Colon (tissue), 2 donors: ENCODE measurements around the gene SSBP2.
A peak's percentile ranks its signal among the peaks of the same experiment; 100 is the strongest.

Experiments
- FAIRE-seq: peaks from 2 replicates; lab custom pipeline; 2012; peaks lifted over from hg19 to GRCh38; lab: Jason Lieb, UNC
- donor health status: control.
- donor health status: control.

SSBP2 gene

DNA sequence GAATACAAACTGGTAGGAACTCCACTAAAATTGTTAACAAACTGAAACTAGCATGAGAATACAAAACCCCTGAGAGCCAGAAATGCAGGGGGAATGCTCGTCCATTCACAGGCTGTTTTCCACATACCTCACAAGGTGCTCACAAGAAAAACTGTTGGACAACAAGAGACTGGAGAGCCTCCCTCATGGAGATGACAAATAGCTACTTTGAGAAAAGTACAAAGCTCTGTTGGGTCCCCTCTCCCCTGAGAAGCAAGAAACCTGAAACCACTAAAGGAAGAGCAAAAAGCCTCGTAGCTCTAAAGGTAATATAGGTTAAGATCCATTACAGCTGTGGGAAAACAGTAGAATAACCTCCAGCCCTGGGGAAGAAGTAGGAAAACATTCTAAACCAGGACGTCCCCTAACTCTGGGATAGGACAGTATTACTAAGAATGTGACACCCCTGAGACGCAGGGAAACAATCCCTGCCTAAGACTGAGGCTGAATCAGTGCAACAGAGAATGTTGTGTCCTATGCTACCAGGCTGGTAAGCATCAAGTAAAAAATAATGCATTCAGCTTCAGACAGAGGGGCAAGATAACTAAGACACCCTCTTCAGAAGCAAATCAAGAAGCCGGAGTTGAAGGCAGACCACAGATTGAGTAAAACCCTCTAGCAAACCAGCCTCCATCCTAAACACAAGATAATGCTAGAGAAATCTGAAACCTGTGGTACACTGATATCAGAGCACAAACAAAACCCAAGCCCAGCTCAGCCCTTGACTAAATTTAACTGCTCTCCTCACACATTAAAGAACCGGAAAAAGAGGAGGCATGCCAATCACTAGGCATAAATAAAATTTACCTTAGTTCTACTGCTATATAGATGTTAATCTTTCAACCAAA, 160.2 kb downstream of the SSBP2 start:
- FAIRE-seq: no peak

DNA sequence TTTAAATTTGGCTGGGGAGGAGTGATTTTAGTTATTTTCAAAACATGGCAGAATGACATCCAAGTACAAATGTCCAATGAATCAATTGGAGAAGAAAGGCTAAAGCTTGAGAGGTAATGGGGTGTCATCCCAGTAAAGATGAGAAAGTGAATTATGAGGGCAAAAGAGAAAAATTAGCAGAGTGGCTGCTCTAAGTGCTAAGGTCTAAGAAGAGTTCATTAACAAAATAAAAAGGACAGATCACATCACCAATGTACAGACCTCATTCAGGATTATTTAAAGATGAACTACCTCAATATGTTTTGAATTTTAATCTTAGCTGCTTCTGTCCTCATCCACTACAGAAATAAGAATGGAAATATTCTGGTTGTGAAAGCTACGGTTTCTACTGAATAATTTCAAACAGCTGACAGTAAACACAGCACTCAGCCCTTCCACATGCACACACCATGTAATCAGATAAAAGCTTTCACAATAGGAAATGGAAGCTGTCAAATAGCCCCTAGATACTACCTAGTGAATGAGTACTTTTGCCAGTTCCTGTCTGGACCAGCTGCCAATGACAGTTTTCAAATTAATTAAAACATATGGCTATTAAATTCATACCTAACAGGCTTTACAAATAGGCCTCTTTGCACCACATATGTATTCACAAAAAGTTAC, 171.5 kb downstream of the SSBP2 start:
- FAIRE-seq: no peak

DNA sequence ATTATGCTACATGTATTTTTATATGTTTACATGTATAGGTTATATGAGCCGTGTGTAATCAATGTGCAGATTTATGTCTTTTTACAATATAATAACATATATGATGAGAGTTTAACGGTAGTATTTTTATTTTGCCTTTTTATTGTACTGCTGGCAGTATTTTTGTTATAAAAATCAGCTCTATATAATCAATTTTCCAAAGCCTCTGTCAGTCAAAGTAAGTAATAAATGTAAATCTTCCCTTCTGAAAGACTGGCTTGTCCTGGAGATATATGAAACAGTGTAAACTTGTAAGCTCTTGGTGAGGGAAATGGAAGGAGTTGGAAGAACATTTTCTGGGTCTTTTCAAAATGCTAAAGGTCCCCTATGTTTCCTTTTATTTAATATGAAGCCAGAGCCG, 173.8 kb downstream of the SSBP2 start:
- no peak for FAIRE-seq

DNA sequence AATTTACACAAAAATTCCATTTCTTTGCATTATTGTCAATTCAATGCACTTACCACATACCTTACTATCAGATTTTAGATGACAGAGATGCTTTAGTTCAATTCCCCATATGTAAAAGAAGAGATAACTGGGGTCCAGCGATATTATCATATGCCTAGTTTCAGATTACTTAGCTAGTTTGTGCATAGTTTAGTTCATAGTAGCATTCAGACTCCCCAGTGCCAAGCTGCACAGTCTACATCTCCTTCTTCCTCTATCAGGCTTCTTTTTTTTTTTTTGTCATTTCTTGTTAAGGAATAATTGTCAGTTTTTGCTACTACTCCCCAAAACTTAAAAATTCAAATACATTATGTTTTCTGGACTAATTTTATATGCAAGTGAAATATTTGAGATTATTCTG, 175.0 kb downstream of the SSBP2 start:
- no peak for FAIRE-seq

DNA sequence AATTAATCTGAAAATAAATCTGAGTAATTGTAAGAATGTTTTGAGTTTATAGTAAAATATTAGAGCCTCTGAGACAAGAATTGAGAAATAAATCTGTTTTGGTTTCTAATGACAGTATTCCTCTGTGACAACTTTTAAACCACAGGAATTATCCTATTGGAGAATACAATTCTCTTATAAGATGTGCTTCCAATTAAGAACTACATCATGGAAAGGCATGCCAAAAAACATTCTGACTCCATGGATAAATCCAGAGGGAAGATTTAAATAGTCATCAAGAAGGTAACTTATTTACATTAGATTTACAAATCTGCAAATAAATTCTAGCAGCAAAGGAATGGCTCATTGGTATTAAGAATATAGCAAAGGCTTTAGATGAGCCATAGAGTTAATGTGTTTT, 178.7 kb downstream of the SSBP2 start:
- peak; percentile 43 for FAIRE-seq

DNA sequence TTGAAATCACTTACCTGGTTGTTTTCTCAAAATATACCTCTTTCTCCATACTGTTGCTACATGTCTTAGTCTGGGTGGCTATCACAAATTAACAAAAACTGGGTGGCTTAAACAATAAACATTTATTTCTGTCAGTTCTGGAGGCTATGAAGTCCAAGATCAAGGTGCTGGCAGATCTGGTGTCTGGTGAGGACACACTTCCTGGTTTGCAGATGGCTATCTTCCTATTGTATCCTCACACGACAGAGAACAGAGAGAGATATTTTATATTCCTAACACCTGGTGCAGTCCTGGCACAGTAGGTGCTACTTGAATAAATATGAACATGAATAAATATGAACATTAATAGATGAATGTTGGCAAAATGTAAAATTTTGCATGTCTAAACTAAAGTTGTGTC, 192.7 kb downstream of the SSBP2 start:
- no peak for FAIRE-seq

DNA sequence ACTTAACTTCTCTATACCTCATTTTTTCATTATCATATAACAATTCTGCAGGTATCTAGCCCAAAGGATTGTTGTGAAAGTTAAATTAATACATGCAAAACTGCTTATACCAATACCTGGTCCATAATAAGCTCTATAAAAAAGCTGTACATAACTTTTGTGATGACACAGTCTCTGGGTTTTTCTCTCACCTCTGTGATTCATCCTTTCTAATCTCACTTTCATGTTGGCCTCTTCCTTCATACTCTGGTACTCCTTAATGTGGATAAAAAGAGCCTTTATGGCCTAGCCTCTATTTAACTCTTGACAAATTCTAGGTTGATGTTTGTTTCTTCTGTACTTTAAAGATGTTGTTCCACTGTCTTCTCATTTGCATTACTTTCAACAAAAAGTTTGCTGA, 194.1 kb downstream of the SSBP2 start:
- FAIRE-seq: no peak

DNA sequence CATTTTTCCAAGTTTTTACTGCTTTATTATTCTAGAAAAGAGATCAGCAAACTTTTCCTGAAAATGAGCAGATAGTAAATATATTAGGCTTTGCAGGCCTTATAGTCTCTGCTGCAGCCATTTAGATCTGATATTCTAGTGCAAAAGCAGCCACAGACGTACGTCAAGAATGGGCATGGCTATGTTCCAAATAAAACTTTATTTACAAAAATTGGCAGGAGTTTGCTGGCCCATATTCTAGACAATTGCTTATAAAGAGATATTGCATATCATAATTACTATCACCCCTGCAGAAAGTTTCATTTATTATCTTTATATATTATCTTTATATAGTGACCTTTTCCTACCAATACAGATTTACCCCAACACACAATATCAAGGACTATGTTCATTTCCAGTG, 195.0 kb downstream of the SSBP2 start:
- no peak for FAIRE-seq

DNA sequence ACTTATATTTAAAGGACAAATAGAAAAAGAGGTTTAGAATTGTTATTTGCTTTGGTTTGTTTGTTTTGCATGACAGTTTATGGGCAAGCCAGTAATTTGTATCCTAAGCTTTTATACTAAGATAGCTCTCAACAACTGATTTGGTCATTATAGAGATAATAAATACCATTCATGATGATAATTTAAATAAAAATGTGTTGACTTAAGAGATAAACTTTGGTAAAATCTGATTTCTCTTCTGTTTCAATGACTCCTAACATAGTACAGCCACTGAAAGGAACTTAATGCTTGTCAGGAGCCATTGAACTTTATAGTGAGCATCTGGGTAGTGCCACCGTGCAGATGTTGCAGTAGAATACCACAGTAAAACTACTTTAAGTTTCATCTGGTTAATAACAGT, 196.2 kb downstream of the SSBP2 start:
- FAIRE-seq: no peak

DNA sequence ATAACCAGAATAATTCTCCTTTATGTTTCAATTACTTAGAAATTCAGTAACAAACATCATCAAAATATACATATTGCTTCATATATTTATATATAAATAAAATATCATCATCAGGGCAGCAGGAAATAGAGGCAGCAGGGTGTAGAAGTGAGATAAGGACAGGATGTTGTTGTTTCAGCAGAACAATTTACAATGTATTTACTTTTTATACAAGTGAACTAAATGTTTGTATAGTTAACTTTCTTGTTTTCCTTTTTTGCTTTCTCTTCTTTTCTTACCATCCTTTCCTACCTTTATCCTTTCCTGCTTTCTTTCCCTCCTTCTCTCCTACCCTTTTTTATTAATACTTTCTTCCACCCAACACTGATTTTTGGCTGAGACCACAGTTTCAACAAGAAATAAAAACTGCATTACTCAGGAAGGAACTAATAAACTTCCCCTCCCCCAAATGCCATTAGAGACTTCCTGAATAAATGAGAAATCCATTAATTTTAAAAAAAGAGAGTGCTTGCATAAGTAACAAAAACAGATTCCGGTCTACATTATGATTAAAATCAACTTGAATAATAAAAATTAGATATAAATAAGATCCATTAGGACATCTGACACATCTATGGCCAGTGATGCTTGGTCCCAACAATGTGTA, 197.2 kb downstream of the SSBP2 start:
- no peak for FAIRE-seq

DNA sequence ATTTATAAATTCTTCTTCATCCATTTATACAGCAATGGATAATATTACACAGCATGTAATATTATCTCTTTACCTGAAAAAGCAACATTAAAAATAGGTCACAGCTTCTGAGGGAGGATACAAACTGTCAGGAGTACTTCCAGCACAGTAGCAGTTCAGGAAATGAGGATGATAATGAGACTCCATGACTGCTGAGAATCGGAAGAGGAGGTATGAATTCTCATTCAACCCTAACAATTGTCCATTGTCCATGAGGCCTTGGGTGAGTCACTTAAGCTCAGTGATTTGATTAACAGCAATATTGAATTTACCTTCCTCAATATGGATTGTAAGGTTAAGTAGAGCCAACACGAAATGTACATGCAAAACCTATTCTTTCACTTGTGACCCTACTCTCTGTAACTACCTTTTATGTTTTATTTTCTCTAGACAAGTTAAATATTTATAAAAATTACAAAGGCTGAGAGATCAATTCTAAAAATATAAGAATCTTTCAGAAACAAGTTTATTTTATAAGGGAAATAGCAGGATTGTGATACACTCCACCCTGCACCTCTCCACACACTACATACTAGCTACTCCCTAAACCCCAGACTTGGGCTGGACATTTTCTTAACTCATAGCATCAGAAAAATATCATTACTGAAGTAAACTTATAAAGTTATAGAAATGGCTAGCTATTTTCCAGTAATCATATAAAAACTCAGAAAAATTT, 197.9 kb downstream of the SSBP2 start:
- no peak for FAIRE-seq

DNA sequence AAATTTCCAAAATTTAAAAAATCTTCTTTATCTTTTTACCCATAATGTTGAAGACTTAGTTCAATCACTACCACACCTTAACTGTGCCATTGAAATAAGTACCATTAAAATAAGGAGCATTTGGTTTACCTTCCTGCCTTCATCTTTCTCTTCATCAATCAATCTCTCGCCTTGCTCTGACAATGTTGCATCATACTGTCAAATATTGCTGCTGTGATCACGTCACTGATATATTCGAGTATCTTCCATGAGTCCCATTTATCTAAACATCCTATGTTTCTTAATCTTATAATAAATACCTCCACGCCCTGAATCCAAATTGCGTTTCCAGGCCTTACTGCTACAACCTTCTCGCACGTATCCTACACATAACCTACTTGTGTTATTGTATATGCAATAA, 201.8 kb downstream of the SSBP2 start:
- no peak for FAIRE-seq

DNA sequence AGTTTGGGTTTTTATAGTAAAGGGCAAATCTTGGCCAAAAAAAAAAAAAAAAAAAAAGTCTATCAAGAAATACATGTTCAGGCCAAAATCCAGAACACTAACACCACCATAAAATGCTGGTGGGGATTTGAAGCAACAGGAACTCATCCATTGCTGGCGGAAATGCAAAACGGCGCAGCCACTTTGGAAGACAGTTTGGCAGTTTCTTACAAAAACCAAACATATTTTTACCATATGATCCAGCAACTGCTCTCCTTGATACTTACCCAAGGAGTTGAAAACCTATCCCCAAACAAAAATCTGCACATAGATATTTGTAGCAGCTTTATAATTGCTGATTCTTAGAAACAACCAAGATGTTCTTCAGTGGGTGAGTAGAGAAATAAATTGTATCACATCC, 203.9 kb downstream of the SSBP2 start:
- FAIRE-seq: no peak

DNA sequence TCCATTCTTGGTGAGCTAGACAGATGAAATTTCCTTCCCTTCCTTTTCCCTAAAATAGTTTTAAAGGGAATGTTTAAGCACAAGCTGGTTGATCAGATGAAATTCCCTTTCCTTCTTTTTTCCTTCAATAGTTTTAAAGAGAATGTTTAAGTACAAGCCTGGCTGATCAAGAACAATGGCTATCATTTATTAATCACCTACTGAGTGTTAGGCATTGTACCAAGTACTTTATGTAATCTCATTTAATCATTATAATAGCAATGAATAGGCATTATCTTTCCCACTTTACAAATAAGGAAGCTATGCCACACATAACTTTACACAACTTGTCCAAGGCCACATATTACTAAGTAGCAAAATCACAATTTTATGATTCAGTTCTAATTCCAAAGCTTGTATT, 205.0 kb downstream of the SSBP2 start:
- no peak for FAIRE-seq

DNA sequence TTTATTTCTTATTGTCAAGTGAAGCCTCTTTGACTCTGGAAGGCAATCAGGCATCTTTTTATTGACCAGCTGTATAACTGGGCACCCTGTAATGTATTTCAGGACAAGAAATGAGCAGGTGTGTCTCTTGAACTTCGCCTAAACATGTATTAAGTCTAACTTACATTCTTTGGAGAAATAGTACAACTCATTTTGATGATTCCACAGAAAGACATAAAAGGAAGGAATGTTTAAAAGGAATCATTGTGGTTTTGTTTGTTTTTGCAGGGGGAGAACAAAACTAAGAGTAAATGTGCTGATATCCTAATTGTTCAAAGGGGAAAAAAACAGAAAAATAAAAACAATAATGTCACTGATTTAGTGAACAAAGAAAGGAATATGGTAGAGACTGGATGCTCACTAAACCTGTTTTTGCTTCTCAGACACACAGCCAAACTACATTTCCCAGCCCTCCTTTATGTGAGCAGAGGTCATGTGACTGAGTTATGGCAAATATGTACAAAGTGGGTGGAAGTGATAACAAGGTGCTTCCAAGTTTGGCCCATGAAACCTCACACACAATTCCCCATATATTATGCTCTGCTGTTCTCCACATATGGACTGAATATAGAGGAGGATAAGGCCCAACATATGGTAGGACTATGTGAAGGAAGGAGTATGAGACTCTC, 206.4 kb downstream of the SSBP2 start:
- FAIRE-seq: no peak

DNA sequence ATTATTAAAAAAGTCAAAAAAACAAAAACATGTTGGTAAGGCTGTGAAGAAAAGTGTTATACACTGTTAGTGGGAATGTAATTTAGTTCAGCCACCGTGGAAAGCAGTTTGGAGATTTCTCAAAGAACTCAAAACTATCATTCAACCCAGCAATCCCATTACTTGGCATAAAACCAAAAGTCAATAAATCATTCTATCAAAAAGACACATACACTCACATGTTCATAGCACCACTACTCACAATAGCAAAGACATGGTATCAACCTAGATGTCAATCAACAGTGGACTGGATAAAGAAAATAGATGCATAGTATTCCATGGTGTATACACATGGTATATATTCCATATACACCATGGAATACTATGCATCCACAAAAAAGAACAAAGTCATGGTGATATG, 208.7 kb downstream of the SSBP2 start:
- FAIRE-seq: no peak

DNA sequence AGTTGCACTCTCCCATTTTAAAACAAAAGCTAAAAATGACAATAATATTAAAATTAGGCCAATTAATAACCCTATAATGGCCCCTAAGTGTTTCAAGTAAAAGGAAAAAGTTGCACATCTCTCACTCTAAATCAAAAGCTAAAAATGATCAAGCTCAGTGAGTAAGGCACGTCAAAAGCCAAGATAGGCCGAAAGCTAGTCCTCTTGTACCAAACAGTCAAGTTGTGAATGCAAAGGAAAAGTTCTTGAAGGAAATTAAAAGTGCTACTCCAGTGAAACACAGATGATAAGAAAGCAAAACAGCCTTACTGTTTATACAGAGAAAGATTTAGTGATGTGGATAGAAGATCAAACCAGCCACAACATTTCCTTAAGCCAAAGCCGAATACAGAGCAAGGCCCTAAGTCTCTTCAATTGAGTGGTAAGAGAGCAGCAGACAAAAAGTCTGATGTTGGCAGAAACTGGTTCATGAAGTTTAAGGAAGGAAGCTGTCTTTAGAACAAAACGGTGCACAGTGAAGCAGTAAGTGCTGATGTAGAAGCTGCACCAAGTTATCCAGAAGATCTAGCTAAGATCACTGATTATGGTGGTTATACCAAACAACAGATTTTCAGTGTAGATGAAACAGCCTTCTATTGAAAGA, 212.9 kb downstream of the SSBP2 start:
- no peak for FAIRE-seq

DNA sequence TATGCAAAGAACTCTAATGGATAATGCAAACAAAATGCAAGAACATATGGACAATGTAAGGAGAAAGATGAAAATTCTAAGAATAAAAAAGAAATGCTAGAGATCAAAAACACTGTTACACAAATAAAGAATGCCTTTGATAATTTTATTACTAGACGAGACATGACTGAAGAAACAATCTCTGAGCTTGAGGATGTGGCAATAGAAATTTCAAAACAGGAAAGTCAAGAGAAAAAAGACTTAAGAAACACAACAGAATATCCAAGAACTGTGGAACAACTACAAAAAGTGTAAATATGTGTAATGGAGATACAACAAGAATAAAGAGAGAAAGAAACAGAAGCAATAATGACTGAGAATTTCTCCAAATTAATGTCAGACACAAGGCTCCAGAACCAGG, 216.5 kb downstream of the SSBP2 start:
- no peak for FAIRE-seq

DNA sequence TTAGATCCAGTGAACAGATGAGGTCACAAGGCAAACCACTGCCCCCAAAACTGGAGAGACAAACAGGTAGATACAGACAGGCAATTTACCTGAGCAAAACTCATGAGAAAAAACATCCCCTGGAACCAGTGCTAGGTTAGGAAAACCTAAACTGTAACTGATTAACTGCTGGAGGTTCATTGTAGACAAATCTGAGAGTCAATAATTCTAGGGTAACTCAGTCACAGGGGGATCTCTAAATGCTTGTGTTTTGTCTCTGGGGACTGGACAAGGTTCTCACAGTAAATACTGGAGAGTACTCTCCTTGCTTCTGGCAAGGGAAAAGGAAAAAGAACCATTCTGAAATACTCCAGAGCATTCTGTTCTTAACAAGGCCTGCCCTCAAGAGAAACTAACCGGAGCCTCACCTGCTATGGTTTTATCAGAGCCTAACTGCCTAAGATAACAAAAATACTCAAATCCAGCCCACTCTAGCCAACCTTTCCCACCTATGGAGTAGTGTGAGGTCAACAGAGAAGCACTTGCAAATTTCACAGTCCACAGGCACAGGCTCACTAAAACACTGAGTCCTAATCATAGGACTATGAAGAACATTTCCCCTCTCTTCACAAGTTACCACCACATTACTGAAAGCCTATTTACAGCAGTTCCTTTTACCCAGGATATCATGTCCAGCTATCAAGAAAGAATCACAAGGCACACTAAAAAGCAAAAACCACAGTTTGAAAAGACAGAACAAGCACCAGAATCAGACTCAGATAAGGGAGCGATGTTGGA, 217.1 kb downstream of the SSBP2 start:
- no peak for FAIRE-seq

DNA sequence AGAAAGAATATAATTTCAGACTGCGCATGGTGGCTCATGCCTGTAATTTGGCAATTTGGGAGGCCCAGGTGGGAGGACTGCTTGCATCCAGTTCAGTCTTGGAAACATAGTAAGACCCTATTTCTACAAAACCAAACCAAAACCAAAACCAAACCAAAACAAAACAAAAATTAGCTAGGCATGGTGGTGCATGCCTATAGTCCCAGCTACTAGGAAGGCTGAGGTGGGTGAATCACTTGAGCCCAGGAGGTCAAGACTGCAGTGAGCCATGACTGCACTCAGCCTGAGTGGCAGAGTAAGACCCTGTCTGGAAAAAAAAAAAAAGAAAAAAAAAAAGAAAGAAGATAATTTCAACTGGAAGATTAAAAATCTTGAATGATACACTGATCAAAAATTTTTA, 220.0 kb downstream of the SSBP2 start:
- peak; percentile 24 for FAIRE-seq

DNA sequence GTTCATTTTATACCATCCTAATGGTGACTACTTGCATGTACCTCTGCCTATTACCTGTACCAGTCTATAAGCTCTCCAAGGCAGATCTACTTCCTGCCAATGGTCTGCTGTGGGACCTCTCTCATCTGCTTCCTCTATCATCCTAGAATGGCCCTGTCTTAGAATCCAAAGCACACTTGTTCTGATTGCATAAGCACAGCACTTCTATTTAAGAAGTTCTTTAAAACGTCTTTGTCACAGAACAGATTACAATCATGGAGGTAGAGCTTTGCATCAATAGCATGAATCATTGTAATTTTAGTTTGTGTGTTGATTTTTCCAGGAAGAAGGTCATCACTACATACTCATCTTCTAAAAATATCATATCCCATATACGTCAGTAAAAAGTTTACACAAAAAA, 225.2 kb downstream of the SSBP2 start:
- no peak for FAIRE-seq
